A673 (cell line): ENCODE results near the gene SERPINA4.

Experiments used
- EZH2 ChIP-seq: fragments of 200-600 bp; sonication (generic); IDR thresholded peaks from 2 replicates; pipeline ENCODE4 v1.6.1; 2017; ENCODE audit warnings: borderline replicate concordance, low read depth, mild to moderate bottlenecking, mixed read lengths, antibody characterized with exemption, low read length; ENCODE audit not compliant: poor library complexity, severe bottlenecking
- TF ChIP-seq, protein P1 (sequence below): fragments of 300-800, 200-600 bp; sonication (generic); conservative IDR thresholded peaks from 2 replicates; pipeline ENCODE4 v1.5.1; 2017; ENCODE audit warnings: low read depth, mild to moderate bottlenecking, antibody characterized with exemption, low read length, moderate library complexity, mixed read lengths

DNA sequence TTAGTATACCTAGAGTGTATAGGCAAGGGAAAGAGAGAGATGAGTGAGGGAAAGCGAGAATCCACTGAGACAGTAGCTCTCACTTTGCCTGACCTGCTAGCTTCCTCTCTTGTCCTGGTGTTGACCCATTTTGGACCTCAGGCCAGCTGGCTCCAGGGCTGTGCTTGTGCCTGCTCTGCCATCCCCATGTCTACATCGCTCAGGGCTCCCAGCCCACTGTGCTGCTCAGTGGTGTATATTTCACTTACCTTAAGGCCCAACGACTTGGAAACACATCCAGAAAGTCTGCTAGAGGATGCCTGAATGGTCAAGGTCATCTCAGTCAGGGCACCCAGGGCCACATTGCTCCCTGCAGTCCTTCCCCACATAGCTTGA lies 964 bp upstream of the SERPINA4 start:
- TF ChIP-seq, protein P1, sequence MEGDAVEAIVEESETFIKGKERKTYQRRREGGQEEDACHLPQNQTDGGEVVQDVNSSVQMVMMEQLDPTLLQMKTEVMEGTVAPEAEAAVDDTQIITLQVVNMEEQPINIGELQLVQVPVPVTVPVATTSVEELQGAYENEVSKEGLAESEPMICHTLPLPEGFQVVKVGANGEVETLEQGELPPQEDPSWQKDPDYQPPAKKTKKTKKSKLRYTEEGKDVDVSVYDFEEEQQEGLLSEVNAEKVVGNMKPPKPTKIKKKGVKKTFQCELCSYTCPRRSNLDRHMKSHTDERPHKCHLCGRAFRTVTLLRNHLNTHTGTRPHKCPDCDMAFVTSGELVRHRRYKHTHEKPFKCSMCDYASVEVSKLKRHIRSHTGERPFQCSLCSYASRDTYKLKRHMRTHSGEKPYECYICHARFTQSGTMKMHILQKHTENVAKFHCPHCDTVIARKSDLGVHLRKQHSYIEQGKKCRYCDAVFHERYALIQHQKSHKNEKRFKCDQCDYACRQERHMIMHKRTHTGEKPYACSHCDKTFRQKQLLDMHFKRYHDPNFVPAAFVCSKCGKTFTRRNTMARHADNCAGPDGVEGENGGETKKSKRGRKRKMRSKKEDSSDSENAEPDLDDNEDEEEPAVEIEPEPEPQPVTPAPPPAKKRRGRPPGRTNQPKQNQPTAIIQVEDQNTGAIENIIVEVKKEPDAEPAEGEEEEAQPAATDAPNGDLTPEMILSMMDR = no peak
- TF ChIP-seq EZH2 = no peak
